Measurements from ENCODE around the gene ECE1. TPM values are rescaled to one million over a fixed set of nuclear protein-coding genes. Genes with fewer than 3 reads are reported as not detected.

The ECE1 gene
- total and polyA plus RNA-seq, 2 donors (not counting 3 experiments of a cell fraction or from before 2014, with no cell fraction given) = 437 to 562 TPM

DNA sequence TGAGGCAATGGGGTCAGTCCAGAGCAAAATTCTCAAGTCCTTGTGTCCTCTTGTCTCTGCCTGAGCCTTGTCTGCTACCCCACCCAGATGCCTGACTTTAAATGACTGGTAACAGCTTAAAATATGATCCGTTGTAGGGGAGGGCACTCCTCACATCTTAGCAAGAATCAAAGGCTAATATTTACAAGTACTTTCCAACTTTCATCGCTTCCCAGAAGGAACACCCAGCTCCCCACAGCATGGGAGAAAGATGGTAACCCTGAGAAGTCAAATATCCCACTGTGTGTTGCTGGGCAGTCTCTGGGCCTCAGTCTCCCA is 5.2 kb downstream of the ECE1 start:
- Histone ChIP-seq H3K27ac (ENCODE audit: insufficient read depth, low read depth, low read length) (no peak overlapping the region), H3K9me1 (replicated peaks; ENCODE audit: control insufficient read depth, extremely low read depth, insufficient read depth, low read length) (no peaks in the 10 kb centered on the region), H2AFZ (ENCODE audit: low read depth, low read length) (no peak overlapping the region), H3K4me1 (ENCODE audit: control insufficient read depth, extremely low read depth, insufficient read depth, low read length) (peaks cover 24% of the 10 kb centered on the region), H3K4me2 (ENCODE audit: insufficient read depth, low read length) (no peak overlapping the region), H3K4me3 (replicated peaks in 1 of 3; ENCODE audit: insufficient read depth in 1 of 3, low read depth in 1 of 3, low read length in 3 of 3) (no peak overlapping the region), H3K27me3 (ENCODE audit: control insufficient read depth in 2 of 2, insufficient read depth in 2 of 2, low read length in 2 of 2) (no peaks in the 10 kb centered on the region), H3K9me3 (replicated peaks; ENCODE audit: control insufficient read depth, insufficient read depth, low read length) (no peaks in the 10 kb centered on the region), H3K36me3 (ENCODE audit: control insufficient read depth in 2 of 2, extremely low read depth in 1 of 2, insufficient read depth in 2 of 2, low read length in 2 of 2) (peaks cover 5 to 14% of the 10 kb centered on the region in 2 experiments), H3K79me2 (ENCODE audit: control insufficient read depth, insufficient read depth, low read length) (peaks cover 23% of the 10 kb centered on the region), H4K20me1 (replicated peaks; ENCODE audit: control insufficient read depth, extremely low read depth, insufficient read depth, low read length) (no peaks in the 10 kb centered on the region), H3K9ac (replicated peaks; ENCODE audit: extremely low read depth, insufficient read depth, low read length) (no peak overlapping the region)
- ChIA-PET POLR2A (no interaction called here), CTCF (interaction anchor here (1.5 to 1.6 kb wide), 2 partner anchors 15 to 30 kb away, joined by 3 to 6 read pairs; no protein-coding TSS in a partner anchor)
- FAIRE-seq = no peak
- no TSS peak for BruUV-seq (replicated peaks)
- intact Hi-C loops (cut with micrococcal nuclease) (no loop called here), dilution Hi-C loops (cut with MboI; ENCODE audit: extremely low pct_ligation_motif_present, low sequenced_read_pairs) (no loop called here)
- DNase-seq (ENCODE audit: low read depth, low spot score) = no peak
- TF ChIP-seq GATA2 (IDR thresholded peaks at IDR 0.05; ENCODE audit: insufficient read depth, insufficient read length, low read depth, low read length) (no peak), FOS (IDR thresholded peaks at IDR 0.05; ENCODE audit: borderline replicate concordance, insufficient read depth, low read length) (no peak), MYC (IDR thresholded peaks at IDR 0.05; ENCODE audit: low read depth, low read length) (no peak), JUN (IDR thresholded peaks at IDR 0.05; ENCODE audit: borderline replicate concordance, insufficient read depth, insufficient read length, low read depth) (no peak), POLR2A (IDR thresholded peaks at IDR 0.05; ENCODE audit: low read depth, low read length) (no peak), POLR2AphosphoS5 (IDR thresholded peaks at IDR 0.05; ENCODE audit: insufficient read depth, low read depth, low read length) (no peak), EZH2 (IDR thresholded peaks at IDR 0.05; ENCODE audit: borderline replicate concordance, low read depth, low read length, severe bottlenecking) (no peak)
- TF ChIP-seq, protein P1, sequence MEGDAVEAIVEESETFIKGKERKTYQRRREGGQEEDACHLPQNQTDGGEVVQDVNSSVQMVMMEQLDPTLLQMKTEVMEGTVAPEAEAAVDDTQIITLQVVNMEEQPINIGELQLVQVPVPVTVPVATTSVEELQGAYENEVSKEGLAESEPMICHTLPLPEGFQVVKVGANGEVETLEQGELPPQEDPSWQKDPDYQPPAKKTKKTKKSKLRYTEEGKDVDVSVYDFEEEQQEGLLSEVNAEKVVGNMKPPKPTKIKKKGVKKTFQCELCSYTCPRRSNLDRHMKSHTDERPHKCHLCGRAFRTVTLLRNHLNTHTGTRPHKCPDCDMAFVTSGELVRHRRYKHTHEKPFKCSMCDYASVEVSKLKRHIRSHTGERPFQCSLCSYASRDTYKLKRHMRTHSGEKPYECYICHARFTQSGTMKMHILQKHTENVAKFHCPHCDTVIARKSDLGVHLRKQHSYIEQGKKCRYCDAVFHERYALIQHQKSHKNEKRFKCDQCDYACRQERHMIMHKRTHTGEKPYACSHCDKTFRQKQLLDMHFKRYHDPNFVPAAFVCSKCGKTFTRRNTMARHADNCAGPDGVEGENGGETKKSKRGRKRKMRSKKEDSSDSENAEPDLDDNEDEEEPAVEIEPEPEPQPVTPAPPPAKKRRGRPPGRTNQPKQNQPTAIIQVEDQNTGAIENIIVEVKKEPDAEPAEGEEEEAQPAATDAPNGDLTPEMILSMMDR (IDR thresholded peaks at IDR 0.05; ENCODE audit: extremely low read depth in 1 of 2, insufficient read depth in 1 of 2, low read depth in 1 of 2, low read length in 2 of 2) = no peak
- TF ChIP-seq, protein P2, sequence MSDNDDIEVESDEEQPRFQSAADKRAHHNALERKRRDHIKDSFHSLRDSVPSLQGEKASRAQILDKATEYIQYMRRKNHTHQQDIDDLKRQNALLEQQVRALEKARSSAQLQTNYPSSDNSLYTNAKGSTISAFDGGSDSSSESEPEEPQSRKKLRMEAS (IDR thresholded peaks at IDR 0.05; ENCODE audit: insufficient read depth, insufficient read length) = no peak
